T-helper 17 cell (primary cell): ENCODE results near the gene IFNG. TPM values are rescaled to one million over a fixed set of nuclear protein-coding genes. Genes with fewer than 3 reads are reported as not detected.
"Not testable (repeated sequence)": the region's sequence is repeated elsewhere in the genome, so short reads cannot be mapped to it uniquely, and the experiment has no call there.

Source experiments
- ATAC-seq: fragments of 150-1000 bp; cut with Tn5 transposase; 2 replicates; pipeline ENCODE4 v1.10.0; 2021; ENCODE audit warnings: mild to moderate bottlenecking, moderate library complexity
- DNase-seq, 3 donors: peaks; one replicate each; pipeline versions ENCODE4 v3.0.0 to v3.0.0-alpha.2; 2020 to 2021
- H3K9me3 ChIP-seq: one replicate; pipeline ENCODE4 v1.7.0; 2013; ENCODE audit warnings: low read length, mild to moderate bottlenecking; ENCODE audit not compliant: control insufficient read depth, poor library complexity, severe bottlenecking
- H3K27ac Mint-ChIP-seq: one replicate; pipeline ENCODE4 v1.8.0; 2022; ENCODE audit warnings: mild to moderate bottlenecking, moderate library complexity, mixed read lengths
- H3K27me3 Mint-ChIP-seq: one replicate; pipeline ENCODE4 v1.8.0; 2022; ENCODE audit warnings: mixed read lengths
- H3K36me3 Mint-ChIP-seq: one replicate; pipeline ENCODE4 v1.8.0; 2022; ENCODE audit warnings: low read depth, mixed read lengths
- H3K4me1 Mint-ChIP-seq: one replicate; pipeline ENCODE4 v1.8.0; 2022; ENCODE audit warnings: mild to moderate bottlenecking, mixed read lengths
- H3K4me3 Mint-ChIP-seq: one replicate; pipeline ENCODE4 v1.8.0; 2022; ENCODE audit warnings: mild to moderate bottlenecking, moderate library complexity, mixed read lengths
- total RNA-seq, 4 donors: library from RNA in 2 of 4; stranded (reverse) in 2 of 4; gene quantifications; one replicate each; pipeline ENCODE4 v1.2.3 and lab custom pipeline; 2022 to 2026

IFNG gene
- total RNA-seq: 1 to 10 TPM in 1 of 2 donors, under 1 TPM in 1; 0.99 to 1.2 TPM
- total RNA-seq (lab: John Stamatoyannopoulos, UW): 0.12 to 0.15 reads per million in 2 donors

DNA sequence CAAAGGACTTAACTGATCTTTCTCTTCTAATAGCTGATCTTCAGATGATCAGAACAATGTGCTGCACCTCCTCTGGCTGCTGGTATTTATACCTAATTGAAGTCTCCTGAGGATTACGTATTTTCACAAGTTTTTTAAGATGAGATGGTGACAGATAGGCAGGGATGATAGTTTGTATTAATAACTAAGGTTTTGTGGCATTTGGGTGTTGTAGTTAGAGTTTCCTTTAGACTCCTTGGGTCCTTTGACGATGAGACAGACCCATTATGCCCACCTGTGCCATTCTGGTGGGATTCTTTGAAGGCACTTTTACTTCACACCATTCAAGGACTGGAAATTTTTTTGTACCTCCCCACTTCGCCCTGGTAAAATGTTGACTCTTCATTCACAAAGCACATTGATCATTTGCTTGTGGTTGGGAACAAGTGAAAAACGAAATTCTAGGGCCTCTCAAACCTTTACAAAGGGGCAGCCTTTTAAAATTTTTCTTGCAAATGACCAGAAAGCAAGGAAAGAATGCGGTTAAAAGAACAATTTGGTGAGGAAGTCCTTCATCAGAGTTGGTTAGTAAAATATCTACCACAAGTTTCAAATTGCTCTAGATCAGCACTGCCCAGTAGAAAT, at the start of gene IFNG:
Gene IFNG, minus strand, starts transcription at position 60 of the 624 bp plus-strand sequence. CDS start 125 bp downstream, outside the sequence.
- H3K4me1 Mint-ChIP-seq: peaks cover 5% of the 10 kb centered on the region
- no peaks in the 10 kb centered on the region for H3K27me3 Mint-ChIP-seq
- DNase-seq: no peak
- H3K9me3 ChIP-seq: no peaks in the 10 kb centered on the region
- H3K4me3 Mint-ChIP-seq: peak within 1 kb of the TSS; percentile 31
- H3K27ac Mint-ChIP-seq: peak within 1 kb of the TSS; percentile 19
- no peaks in the 10 kb centered on the region for H3K36me3 Mint-ChIP-seq
- peak; percentile 57 for ATAC-seq

DNA sequence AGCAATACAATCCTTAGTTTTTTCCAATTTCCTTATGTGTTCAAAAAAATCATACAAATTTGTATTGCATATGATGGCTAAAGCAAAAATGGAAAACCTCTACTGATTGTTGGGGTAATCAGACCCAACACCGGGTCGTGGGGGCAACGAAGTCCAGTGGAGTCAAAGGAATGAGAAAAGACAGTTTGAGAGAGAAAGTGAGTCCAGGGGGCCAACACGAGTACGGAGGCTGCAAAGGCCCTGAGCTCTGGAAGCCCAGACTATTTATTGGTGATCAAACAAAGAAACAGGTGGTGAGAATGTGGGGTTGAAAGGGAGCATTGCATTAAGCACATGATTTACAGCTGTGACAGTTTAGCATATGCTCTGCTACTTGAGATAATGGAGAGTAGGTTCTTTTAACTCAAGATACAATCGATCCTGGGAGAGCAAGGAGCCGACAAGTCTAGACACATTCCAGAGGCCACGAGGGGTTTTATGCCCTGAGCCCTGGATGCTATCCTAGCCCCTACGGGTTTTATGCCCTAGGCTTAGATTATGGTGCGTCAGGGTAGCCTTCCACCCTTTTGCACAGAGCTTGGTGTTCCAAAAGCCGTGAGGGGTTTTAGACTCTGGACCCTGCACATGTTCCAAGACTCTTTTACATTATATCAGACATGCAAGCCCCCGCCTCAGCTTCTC, 49.6 kb upstream of the IFNG start:
- DNase-seq, H3K4me3 Mint-ChIP-seq, H3K9me3 ChIP-seq, H3K27ac Mint-ChIP-seq, ATAC-seq, H3K36me3 Mint-ChIP-seq, H3K27me3 Mint-ChIP-seq, H3K4me1 Mint-ChIP-seq: not testable (repeated sequence)

DNA sequence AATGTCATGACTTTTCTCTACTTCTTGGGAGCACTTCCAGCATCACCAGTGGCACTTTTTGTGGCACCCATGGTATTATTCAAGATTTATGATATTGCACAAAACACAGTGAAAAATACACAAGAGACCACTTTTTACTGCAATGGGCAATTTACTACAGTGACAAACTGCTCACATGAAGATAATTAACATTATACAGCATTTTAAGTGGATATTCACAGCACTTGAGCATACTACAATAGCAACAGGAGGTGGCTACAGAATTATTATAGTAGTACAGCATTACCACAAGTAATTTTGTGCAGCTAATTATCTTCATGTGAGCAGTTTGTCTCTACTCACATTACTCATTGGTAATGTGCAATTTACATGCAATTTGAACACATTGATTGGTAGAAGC, 47.7 kb upstream of the IFNG start:
- DNase-seq (no peak), ATAC-seq (no peak)
- no peaks in the 10 kb centered on the region for H3K9me3 ChIP-seq
- Mint-ChIP-seq H3K36me3 (no peaks in the 10 kb centered on the region), H3K4me3 (no peak overlapping the region), H3K27me3 (peaks cover 4% of the 10 kb centered on the region), H3K4me1 (peaks cover 12% of the 10 kb centered on the region), H3K27ac (no peak overlapping the region)

DNA sequence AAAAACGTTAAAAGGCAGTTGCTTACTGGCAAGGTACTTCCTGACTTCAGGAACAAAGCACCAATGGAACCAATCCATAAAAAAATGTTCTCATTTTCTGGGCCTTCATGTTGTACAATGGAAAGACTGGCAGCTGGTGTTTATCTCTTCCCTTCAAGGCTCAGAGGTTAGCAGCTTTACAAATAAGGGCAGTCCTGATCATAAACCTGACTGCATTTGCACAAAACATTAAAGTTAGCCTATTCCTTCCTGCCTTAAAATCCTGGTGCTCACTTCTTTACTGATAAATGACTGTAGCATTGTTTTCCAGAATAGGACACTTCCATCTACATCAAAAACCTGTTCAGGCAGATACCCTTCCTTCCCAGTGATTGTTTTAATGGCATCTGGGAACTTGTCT, 46.9 kb upstream of the IFNG start:
- no peaks in the 10 kb centered on the region for H3K36me3 Mint-ChIP-seq
- no peak overlapping the region for H3K4me3 Mint-ChIP-seq
- H3K27me3 Mint-ChIP-seq: peaks cover 4% of the 10 kb centered on the region
- H3K9me3 ChIP-seq: no peaks in the 10 kb centered on the region
- no peak overlapping the region for H3K27ac Mint-ChIP-seq
- peaks cover 12% of the 10 kb centered on the region for H3K4me1 Mint-ChIP-seq
- DNase-seq (no peak), ATAC-seq (no peak)

DNA sequence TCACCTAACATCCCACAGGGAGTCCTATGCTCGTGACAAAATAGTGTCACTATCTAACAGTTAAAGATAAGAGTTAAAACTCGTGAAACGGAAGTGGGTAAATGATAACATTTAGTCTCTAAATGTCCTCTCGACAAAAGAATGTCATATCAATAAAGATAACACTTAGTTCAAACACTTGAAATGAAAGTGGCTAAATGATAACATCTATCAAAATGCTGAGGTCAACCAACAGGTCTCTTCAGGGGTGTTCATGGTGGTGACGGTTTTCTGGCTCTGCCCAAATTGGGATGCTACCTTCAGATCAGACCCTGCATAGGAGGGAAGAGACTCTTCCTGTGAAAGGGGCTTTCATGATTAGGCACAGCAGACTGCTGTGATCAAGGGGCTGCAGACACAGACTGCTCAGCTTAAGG, 43.9 kb upstream of the IFNG start:
- Mint-ChIP-seq H3K36me3 (no peaks in the 10 kb centered on the region), H3K27ac (peak overlapping the region; percentile 45), H3K4me1 (peaks cover 21% of the 10 kb centered on the region), H3K4me3 (peak overlapping the region; percentile 41), H3K27me3 (peaks cover 6% of the 10 kb centered on the region)
- H3K9me3 ChIP-seq: no peaks in the 10 kb centered on the region
- DNase-seq (no peak), ATAC-seq (peak; percentile 78)

DNA sequence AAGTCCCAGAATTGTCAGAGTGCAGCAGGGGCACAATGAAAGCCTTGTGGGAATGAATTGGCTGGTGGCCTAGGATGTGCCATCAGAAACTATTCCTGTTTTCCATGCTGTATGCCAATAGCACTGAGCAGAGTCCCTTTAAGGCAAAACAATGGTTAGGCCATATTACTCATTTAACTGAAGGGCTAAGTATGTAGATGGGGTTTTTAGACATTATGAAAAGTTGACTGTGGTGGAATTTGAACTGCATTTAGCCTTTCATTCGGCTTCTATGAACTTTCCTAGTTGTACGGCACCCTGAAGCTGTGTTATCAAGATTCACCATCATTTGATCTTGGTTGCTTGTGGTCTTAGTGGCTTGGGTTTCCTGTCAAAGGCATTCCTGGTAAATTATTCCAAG, 41.3 kb upstream of the IFNG start:
- no peak for ATAC-seq
- Mint-ChIP-seq H3K27me3 (peaks cover 7% of the 10 kb centered on the region), H3K4me3 (no peak overlapping the region), H3K4me1 (peaks cover 22% of the 10 kb centered on the region), H3K27ac (no peak overlapping the region), H3K36me3 (no peaks in the 10 kb centered on the region)
- H3K9me3 ChIP-seq: no peaks in the 10 kb centered on the region
- DNase-seq: no peak

DNA sequence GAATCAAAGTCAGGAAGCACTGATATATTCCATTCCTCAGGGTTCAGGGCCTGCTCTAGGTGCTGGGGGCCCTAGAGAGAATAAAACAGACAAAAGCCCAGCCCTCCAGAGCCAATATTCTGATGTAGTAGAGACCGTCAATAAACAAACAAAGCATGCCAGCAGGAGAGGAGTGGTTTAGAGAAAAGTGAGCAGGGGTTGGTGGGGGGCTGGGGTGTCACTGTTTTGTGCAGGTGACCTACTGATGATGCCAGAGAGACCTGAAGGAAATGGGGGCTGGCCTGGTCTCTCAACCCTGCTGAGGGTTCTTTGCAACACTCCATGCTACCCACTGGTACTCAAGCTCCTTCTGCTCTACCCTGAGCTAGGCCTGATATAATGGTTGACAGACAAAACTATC, 39.6 kb upstream of the IFNG start:
- H3K27ac Mint-ChIP-seq: no peak overlapping the region
- no peak overlapping the region for H3K4me3 Mint-ChIP-seq
- H3K27me3 Mint-ChIP-seq: peaks cover 7% of the 10 kb centered on the region
- no peaks in the 10 kb centered on the region for H3K9me3 ChIP-seq
- H3K36me3 Mint-ChIP-seq: no peaks in the 10 kb centered on the region
- no peak for ATAC-seq
- H3K4me1 Mint-ChIP-seq: peaks cover 22% of the 10 kb centered on the region
- DNase-seq: no peak

DNA sequence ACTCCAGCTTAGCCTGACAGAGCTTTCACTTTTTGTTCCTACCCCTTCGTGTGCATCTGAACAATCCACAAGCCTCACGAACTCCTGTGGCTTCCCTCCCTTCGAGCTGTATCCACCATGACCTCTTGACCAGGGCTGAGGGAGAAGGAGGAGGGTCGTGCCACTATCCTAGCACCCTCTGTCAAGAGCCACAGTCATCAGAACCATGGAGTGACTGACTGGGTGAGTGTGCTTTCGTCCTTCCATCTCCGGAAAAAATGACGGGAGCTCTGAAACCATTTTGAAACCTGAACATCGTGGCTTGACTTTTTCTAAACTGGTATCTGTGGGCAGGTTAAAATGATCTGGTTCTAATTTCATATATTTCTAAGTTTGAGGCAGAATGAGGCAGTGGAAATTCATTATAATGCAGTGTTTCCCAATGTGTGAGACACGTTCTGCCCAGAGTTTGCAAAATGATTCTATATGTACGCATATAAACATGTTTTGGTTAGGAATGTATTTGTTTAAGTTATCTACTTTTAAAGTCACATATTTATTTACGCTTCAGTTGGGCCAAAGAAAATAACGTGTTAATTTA, 39.1 kb upstream of the IFNG start:
- Mint-ChIP-seq H3K36me3 (no peaks in the 10 kb centered on the region), H3K4me3 (peak overlapping the region; percentile 36), H3K27ac (no peak overlapping the region), H3K4me1 (peaks cover 22% of the 10 kb centered on the region), H3K27me3 (peaks cover 7% of the 10 kb centered on the region)
- DNase-seq (no peak), ATAC-seq (no peak)
- no peaks in the 10 kb centered on the region for H3K9me3 ChIP-seq

DNA sequence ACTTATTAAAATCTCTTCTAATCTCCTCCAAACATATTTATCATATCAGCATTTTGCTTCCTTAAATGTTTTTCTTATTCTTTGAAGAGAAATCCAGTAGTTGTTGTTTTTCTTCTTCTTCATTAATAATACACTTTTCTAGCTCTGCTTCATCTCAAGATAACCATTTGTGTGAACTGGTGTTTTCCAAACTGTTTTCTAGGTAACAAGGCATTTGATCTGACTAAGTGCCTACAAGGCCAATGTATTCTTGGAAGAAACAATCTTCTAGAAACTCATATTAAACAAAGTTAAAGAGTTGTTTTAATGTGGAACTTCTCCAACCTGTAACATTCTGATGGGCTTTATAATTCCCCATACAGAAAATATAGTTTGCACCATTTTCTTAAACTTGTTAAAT, 30.8 kb upstream of the IFNG start:
- Mint-ChIP-seq H3K4me3 (no peak overlapping the region), H3K4me1 (peaks cover 6% of the 10 kb centered on the region), H3K36me3 (peaks cover 7% of the 10 kb centered on the region), H3K27ac (no peak overlapping the region), H3K27me3 (no peaks in the 10 kb centered on the region)
- no peaks in the 10 kb centered on the region for H3K9me3 ChIP-seq
- DNase-seq: no peak
- no peak for ATAC-seq

DNA sequence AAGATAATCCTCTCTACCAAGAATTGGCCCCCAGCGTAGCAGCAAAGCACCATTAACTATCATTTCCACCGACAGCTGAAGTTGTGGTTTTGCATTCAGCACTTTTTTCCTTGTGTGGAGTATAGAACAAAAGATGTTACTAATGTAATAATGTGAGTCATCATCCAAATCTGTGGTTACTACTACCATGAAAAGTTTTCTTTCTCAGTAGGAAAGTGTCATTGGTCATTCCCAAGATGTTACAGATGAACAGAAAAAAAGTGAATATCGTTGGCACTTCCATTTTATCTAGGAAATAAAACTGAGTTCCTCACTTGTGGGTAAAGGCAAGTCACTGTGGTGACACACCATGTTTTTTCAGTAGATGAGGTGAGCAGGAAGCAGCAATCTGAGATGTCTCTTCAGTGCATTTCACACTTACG, 30.3 kb upstream of the IFNG start:
- H3K4me3 Mint-ChIP-seq: no peak overlapping the region
- no peak overlapping the region for H3K27ac Mint-ChIP-seq
- DNase-seq (no peak), ATAC-seq (peak; percentile 82)
- peaks cover 7% of the 10 kb centered on the region for H3K36me3 Mint-ChIP-seq
- H3K4me1 Mint-ChIP-seq: peaks cover 6% of the 10 kb centered on the region
- no peaks in the 10 kb centered on the region for H3K27me3 Mint-ChIP-seq
- no peaks in the 10 kb centered on the region for H3K9me3 ChIP-seq

DNA sequence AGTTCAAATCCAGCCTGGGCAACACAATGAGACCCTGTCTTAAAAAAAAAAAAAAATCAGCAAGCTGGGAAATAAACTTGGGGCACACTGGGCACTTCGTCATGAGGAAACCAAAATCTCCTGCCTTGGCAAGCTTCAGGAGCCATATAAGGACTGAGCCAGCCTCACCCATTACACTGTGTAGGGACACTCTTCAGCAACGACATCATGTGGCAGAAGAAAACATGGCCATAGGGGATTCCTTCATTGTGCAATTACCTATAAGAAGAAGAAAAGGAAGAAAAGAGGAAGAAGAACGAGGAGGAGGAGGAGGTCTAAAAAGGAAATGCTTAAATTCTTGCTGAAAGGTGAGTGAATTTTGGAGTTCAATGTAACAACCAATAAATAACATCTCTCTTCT, 26.1 kb upstream of the IFNG start:
- peaks cover 19% of the 10 kb centered on the region for H3K4me1 Mint-ChIP-seq
- no peak overlapping the region for H3K27ac Mint-ChIP-seq
- H3K9me3 ChIP-seq: no peaks in the 10 kb centered on the region
- DNase-seq (no peak), ATAC-seq (no peak)
- peaks cover 4% of the 10 kb centered on the region for H3K36me3 Mint-ChIP-seq
- H3K4me3 Mint-ChIP-seq: no peak overlapping the region
- H3K27me3 Mint-ChIP-seq: no peaks in the 10 kb centered on the region

DNA sequence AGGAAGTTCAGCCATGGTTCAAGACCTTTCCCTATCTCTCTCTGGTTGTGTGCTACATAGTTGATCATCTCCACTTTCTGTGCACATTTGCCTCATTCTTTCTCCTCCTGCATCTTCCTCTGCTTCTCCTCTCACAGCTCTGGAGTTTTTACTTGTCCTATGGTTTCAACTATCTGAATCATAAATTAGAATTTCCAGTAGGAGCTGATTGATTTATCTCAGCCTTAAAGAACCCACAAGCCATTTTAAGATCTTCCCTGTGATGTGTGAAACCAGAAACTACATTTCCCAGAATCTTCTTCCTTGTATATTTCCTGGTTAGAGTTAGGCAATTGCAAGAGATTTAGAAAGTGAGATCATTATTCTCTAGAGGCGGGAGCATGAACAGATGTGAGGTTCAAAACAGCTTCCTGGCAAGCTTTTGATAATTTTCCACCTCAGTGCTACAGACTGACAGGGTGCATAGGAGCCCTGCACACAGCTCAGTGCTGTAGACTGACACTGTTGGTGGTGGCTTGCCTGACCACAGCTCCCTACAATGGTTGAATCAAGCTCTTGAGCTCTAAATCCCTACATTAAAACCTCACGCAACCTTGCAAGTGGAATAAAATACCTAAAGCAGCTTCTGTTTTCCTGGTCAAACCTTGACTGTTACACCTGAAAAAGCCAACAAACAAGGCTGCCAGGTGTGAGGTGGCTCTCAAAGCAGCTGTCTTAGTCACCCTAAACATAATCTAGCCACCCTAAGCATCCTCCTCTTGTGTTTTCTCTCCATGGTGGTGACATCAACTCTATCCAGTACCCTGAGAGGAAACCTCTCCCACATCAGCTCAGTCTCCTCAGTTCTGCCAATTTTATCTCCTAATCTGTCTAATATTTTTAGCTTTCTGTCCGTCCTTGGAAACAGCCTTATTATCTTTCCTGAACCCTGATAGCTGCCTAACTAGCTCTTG, 21.5 kb upstream of the IFNG start:
- Mint-ChIP-seq H3K27me3 (no peaks in the 10 kb centered on the region), H3K4me3 (peak overlapping the region; percentile 57), H3K27ac (peak overlapping the region; percentile 81), H3K36me3 (no peaks in the 10 kb centered on the region), H3K4me1 (peaks cover 34% of the 10 kb centered on the region)
- no peaks in the 10 kb centered on the region for H3K9me3 ChIP-seq
- ATAC-seq (peak; percentile 84), DNase-seq (no peak)
